ENCODE measurements around the gene TET1. TPM values are rescaled to one million over a fixed set of nuclear protein-coding genes. Genes with fewer than 3 reads are reported as not detected.

TET1 gene
- total and polyA plus RNA-seq, 2 of the 13 experiments (the other 11 are each of a cell fraction or from before 2014, with no cell fraction given) = 6.9 to 7.3 TPM

GRCh38 chr10:68558478-68558877 lies 1.7 kb upstream of the TET1 start:
- H3K4me3 ChIP-seq (replicated peaks in 1 of 3; ENCODE audit: insufficient read depth in 1 of 3, low read depth in 2 of 3, low read length in 3 of 3) = no peak overlapping the region
- no peak overlapping the region for H3K27ac ChIP-seq (ENCODE audit: extremely low read length, insufficient read depth, low read length)
- H3K4me1 ChIP-seq (ENCODE audit: insufficient read depth, low read length) = peaks cover 43% of the 10 kb centered on the region
- H4K20me1 ChIP-seq (ENCODE audit: insufficient read depth, low read length) = peaks cover 2% of the 10 kb centered on the region
- no peaks in the 10 kb centered on the region; a peak in 1 of 5 replicates for H3K36me3 ChIP-seq (replicated peaks in 1 of 2; ENCODE audit: control insufficient read depth in 1 of 2, insufficient read depth in 2 of 2, low read length in 2 of 2)
- in situ Hi-C loops (cut with HindIII; ENCODE audit: extremely low pct_ligation_motif_present, low pct_unique_long_range_greater_than_20kb) (no loop called here), intact Hi-C loops (cut with micrococcal nuclease; ENCODE audit: unreplicated experiment) (no loop called here)
- no peak for FAIRE-seq
- BruUV-seq (replicated peaks) = no TSS peak
- DNase-seq (ENCODE audit: low spot score) = no peak
- H3K4me2 ChIP-seq (ENCODE audit: low read depth, low read length) = no peak overlapping the region
- TF ChIP-seq ZNF878 (CRISPR knock-in tag; IDR thresholded peaks at IDR 0.05) = no peak
- no peak for TF ChIP-seq ZNF766 (CRISPR knock-in tag; IDR thresholded peaks at IDR 0.05; ENCODE audit: borderline replicate concordance)
- TF ChIP-seq HNRNPH1 (optimal IDR thresholded peaks at IDR 0.05; ENCODE audit: low read depth, low read length) = no peak
- no peak for TF ChIP-seq RBM39 (IDR thresholded peaks at IDR 0.05; ENCODE audit: low read depth, low read length, poor library complexity, severe bottlenecking)
- no peak for TF ChIP-seq POLR2AphosphoS2 (IDR thresholded peaks at IDR 0.05; ENCODE audit: low read depth, low read length)
- TF ChIP-seq ZFP36L1 (CRISPR knock-in tag; IDR thresholded peaks at IDR 0.05) = no peak
- TF ChIP-seq SPEN (CRISPR knock-in tag; IDR thresholded peaks at IDR 0.05; ENCODE audit: low read depth) = no peak
- TF ChIP-seq ETV5 (CRISPR knock-in tag; IDR thresholded peaks at IDR 0.05; ENCODE audit: borderline replicate concordance) = no peak
- TF ChIP-seq HMG20A (CRISPR knock-in tag; IDR thresholded peaks at IDR 0.05; ENCODE audit: borderline replicate concordance) = no peak
- TF ChIP-seq UBTF (CRISPR knock-in tag; IDR thresholded peaks at IDR 0.05) = no peak
- no peak for TF ChIP-seq DR1 (CRISPR knock-in tag; IDR thresholded peaks at IDR 0.05)
- TF ChIP-seq FOSL2 (CRISPR knock-in tag; IDR thresholded peaks at IDR 0.05) = no peak
- TF ChIP-seq ZNF17 (CRISPR knock-in tag; IDR thresholded peaks at IDR 0.05) = no peak
- no peak for TF ChIP-seq RAD51 (IDR thresholded peaks at IDR 0.05; ENCODE audit: borderline replicate concordance)
- TF ChIP-seq HNF4A (CRISPR knock-in tag; IDR thresholded peaks at IDR 0.05) = no peak
- TF ChIP-seq MAZ (IDR thresholded peaks at IDR 0.05; ENCODE audit: borderline replicate concordance, low read depth, low read length) = no peak
- TF ChIP-seq MAZ (CRISPR knock-in tag; IDR thresholded peaks at IDR 0.05; ENCODE audit: low read depth) = no peak
- ATAC-seq = no peak
- no peak overlapping the region for H2AFZ ChIP-seq (ENCODE audit: low read length)
- H3K27me3 ChIP-seq (ENCODE audit: control insufficient read depth in 1 of 2, insufficient read depth in 2 of 2, low read length in 2 of 2) = no peaks in the 10 kb centered on the region
- H3K79me2 ChIP-seq (ENCODE audit: insufficient read depth, low read length) = peaks cover 25% of the 10 kb centered on the region
- no peak overlapping the region for H3K9ac ChIP-seq (ENCODE audit: insufficient read depth, low read depth, low read length)
- H3K9me3 ChIP-seq (ENCODE audit: low read length) = no peaks in the 10 kb centered on the region
- CTCF ChIA-PET (ENCODE audit: low intra/inter-chr PET ratio, low total read pairs) = no interaction called here
- POLR2A ChIA-PET = interaction anchor here (3.7 kb wide), 1 partner anchor 42 kb away, joined by 93 read pairs; no protein-coding TSS in a partner anchor
- 80% methylated on average over 2 of the region's 2 CpGs for WGBS (ENCODE audit: low lambda C conversion rate)

Measured in HepG2 (cell line).